Ovary (tissue), 3 donors: ENCODE data around the gene COX10.

Source experiments
- CTCF ChIP-seq, 3 donors: fragments of 450-650 bp in 2 of 3; fragments of 200-600 bp in 1 of 3; IDR thresholded peaks; one replicate each; pipeline versions ENCODE4 v1.5.1 to v1.8.0; 2016 to 2022; ENCODE audit warnings: antibody characterized with exemption in 3 of 3, mild to moderate bottlenecking in 1 of 3
- POLR2A ChIP-seq: fragments of 450-650 bp; IDR thresholded peaks from one replicate; pipeline ENCODE4 v1.6.1; 2017; ENCODE audit warnings: antibody characterized with exemption, mild to moderate bottlenecking, moderate library complexity
- donor health status: DM: no; HTN: no; CAD: no.

- TF ChIP-seq CTCF (IDR thresholded peaks at IDR 0.05) (no peak), POLR2A (no peak)
These were observed 143.1 kb downstream of the COX10 start for GRCh38 chr17:14212401-14212800.
